Superior temporal gyrus (tissue), 1 donor: ENCODE results near the gene FBLN7.
"Not testable (repeated sequence)": the region's sequence is repeated elsewhere in the genome, so short reads cannot be mapped to it uniquely, and the experiment has no call there.

Source experiments
- DNase-seq: peaks from one replicate; pipeline ENCODE4 v3.0.0-alpha.2; 2016; ENCODE audit errors: extremely low spot score

Gene FBLN7

GRCh38 chr2:112184121-112184520 lies 45.9 kb downstream of the FBLN7 start:
- DNase-seq, result no peak

GRCh38 chr2:112185131-112185530 lies 46.9 kb downstream of the FBLN7 start:
- DNase-seq, result no peak

GRCh38 chr2:112187046-112187715 lies 49.0 kb downstream of the FBLN7 start:
- DNase-seq, result no peak

DNA sequence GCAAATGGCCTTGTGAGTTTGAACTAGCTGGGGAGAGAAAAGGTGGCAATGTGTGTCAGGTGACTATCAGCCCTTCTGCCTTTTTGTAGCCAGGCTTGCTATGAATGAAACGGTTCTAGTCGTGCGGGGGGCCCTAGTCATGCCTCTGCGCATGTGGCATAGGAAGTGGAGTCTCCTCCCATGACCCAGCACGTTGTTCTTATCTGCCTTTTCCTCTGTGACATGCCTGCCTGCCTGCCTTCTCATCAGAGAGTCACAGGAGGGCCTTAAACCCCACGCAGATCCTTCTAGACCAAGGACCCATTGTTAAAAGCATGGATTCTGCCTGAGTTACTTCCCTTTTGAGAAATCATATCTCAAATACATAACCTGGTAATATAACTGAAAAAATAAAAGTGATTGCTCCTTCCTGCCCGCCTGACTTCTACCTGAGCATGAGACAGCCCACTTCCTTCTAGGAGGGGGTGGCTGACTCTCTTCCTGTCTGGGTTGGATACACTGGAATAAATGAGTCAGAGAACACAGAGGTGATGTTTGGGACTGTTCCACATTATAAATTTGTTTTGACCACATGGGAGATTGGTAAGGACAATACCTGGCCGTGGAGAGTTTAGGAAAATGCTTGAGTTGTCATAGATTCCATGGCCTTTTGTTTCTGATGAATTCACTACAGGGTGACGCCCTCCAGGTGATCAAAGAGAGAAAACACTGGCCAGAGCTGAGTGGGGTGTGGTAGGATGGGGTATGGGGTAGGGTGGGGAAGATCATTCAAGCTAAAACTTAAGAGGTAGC lies 49.8 kb downstream of the FBLN7 start:
- no peak for DNase-seq

GRCh38 chr2:112189001-112189556 lies 50.9 kb downstream of the FBLN7 start:
- no peak for DNase-seq

DNA sequence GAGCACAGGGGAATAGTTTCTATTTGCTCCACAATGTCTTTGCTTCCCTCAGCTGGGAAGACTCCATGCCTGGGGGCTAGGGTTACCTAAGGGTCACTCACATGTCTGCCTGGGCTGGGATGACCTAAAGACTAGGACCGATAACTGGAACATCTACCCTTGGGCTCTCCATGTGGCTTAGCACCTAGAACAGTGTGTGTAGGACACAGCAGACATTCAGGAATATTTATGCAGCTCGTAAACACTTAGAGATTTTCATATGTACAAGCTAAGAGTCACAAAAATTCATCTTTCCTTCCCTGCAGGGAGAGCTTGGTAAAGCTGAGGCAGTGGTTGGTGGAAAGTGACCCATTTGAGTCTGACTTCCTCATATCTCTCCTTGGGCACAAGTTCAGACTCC lies 55.8 kb downstream of the FBLN7 start:
- DNase-seq, result no peak

DNA sequence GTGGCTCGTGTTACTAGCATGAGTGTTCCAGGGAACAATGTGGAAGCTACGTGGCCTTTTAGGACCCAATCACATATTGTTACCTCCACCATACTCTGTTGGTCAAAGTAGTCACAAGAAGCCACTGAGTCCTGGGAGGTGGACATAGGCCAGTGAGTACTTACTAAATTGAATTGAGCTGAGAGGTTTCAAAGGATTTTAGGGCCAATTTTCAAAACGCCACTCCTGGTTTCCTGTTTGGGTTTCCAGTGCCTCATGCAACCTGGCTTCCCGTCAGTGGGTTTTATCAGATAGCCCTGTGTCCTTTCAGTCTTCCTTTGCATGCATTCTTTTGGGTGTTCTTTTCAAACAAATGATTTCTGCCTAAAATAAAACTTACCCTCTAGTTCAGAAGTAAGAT lies 56.3 kb downstream of the FBLN7 start:
- DNase-seq, result no peak

- no peak for DNase-seq
These were observed 57.1 kb downstream of the FBLN7 start for GRCh38 chr2:112195167-112195766.

GRCh38 chr2:112195950-112196349 lies 57.8 kb downstream of the FBLN7 start:
- no peak for DNase-seq

- DNase-seq, result no peak
These were observed 59.7 kb downstream of the FBLN7 start for GRCh38 chr2:112197868-112198267.

DNA sequence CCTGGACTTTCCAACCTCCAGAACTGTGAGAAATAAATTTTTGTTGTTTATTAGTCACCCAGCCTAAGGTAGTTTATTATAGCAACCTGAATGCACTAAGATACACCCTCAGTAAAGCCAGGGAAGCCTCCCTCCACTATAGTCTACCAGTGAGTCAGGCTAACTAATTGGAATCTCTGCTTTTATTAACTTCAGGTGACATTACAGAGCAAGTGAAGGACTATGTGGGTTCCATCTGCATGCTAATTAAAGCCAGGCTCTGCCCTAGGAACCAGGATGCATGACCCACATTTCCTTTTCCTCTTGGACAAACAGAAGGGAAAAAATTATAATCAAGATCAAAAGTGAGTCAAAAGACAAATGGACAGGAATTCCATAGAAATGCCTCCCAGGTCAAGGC lies 60.6 kb downstream of the FBLN7 start:
- no peak for DNase-seq

GRCh38 chr2:112199188-112199587 lies 61.0 kb downstream of the FBLN7 start:
- no peak for DNase-seq

GRCh38 chr2:112201696-112202430 lies 63.7 kb downstream of the FBLN7 start:
- no peak for DNase-seq

- no peak for DNase-seq
These were observed 66.2 kb downstream of the FBLN7 start for GRCh38 chr2:112204411-112204810.

GRCh38 chr2:112207905-112208304 lies 69.7 kb downstream of the FBLN7 start:
- not testable (repeated sequence) for DNase-seq

DNA sequence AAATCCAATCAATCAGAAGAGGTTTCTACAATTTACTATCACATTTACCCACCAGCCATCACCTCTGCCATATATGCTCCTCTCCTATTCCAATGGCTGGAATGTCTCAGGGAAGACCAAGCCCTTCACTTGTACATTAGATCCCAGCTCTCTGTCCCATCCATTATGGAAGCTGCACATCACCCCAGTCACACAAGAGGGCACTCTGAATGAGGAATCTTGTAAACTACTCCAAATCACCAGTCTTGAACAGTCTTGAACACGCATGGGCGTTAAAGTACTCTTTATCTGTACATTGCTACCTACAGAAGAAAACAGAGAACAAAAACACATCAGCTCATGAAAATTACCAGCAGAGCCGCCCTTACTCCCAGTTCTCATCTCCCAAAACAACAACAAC lies 78.0 kb downstream of the FBLN7 start:
- DNase-seq, result no peak

DNA sequence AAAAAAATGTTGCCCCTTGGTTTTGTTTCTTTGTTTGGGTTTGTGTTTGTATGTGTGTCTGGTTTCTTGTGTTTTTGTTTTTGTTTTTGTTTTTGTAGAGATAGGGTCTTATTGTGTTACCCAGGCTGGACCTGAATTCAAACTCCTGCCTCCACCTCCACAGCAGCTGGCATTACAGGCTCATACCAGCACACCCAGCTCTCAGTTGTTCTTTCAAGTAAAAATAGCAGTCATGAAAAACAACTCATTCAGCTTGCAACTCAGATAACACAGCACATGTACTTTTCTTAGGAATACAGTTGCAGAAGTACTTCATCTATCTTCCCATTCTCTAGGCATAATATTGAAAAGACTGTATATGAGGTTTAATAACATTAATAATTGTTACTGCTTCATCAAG lies 79.7 kb downstream of the FBLN7 start:
- DNase-seq, result no peak

- DNase-seq, result no peak
These were observed 82.0 kb downstream of the FBLN7 start for GRCh38 chr2:112220186-112220585.

GRCh38 chr2:112220831-112221230 lies 82.6 kb downstream of the FBLN7 start:
- no peak for DNase-seq

GRCh38 chr2:112229348-112229747 lies 91.2 kb downstream of the FBLN7 start:
- DNase-seq, result no peak

DNA sequence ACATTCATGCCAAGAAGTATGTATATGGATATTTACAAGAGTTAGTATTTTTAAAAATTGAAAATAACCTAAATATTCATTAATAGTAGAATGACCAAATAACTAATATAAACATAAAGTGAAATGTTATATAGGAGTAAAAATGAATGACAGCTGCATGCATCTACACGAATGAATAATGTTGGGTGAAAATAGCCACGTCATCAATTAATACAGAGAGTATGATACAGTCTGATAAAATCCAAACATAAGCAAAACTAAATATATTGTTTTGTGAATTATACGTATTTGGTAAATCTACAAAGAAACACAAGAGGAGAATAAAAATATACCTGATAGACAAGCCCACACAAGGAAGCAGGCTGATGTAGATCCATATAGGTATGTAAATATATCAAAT lies 92.2 kb downstream of the FBLN7 start:
- DNase-seq, result no peak
